ENCODE measurements around the gene SLC38A4.
"Not testable (repeated sequence)": the region's sequence is repeated elsewhere in the genome, so short reads cannot be mapped to it uniquely, and the experiment has no call there.

Gene SLC38A4

GRCh38 chr12:46775796-46776195 lies 50.0 kb downstream of the SLC38A4 start:
- no peak for DNase-seq (ENCODE audit: low read depth)

GRCh38 chr12:46774322-46774633 lies 51.5 kb downstream of the SLC38A4 start:
- DNase-seq (ENCODE audit: low read depth) = no peak

GRCh38 chr12:46773586-46774321 lies 52.0 kb downstream of the SLC38A4 start:
- DNase-seq (ENCODE audit: low read depth) = no peak

- no peak for DNase-seq (ENCODE audit: low read depth)
Observed at GRCh38 chr12:46771268-46771827, 54.4 kb downstream of the SLC38A4 start.

GRCh38 chr12:46770501-46771183 lies 55.2 kb downstream of the SLC38A4 start:
- DNase-seq (ENCODE audit: low read depth) = no peak

GRCh38 chr12:46764005-46764404 lies 61.8 kb downstream of the SLC38A4 start:
- no peak for DNase-seq (ENCODE audit: low read depth)

- DNase-seq (ENCODE audit: low read depth) = no peak
Observed at GRCh38 chr12:46763230-46763629, 62.6 kb downstream of the SLC38A4 start.

GRCh38 chr12:46754550-46754949 lies 71.2 kb downstream of the SLC38A4 start:
- no peak for DNase-seq (ENCODE audit: low read depth)

GRCh38 chr12:46752396-46752795 lies 73.4 kb downstream of the SLC38A4 start:
- no peak for DNase-seq (ENCODE audit: low read depth)

- no peak for DNase-seq (ENCODE audit: low read depth)
Observed at GRCh38 chr12:46751173-46751572, 74.6 kb downstream of the SLC38A4 start.

GRCh38 chr12:46749322-46749721 lies 76.5 kb downstream of the SLC38A4 start:
- no peak for DNase-seq (ENCODE audit: low read depth)

GRCh38 chr12:46744283-46744682 lies 81.5 kb downstream of the SLC38A4 start:
- no peak for DNase-seq (ENCODE audit: low read depth)

- no peak for DNase-seq (ENCODE audit: low read depth)
Observed at GRCh38 chr12:46743456-46743855, 82.3 kb downstream of the SLC38A4 start.

- not testable (repeated sequence) for DNase-seq (ENCODE audit: low read depth)
Observed at GRCh38 chr12:46742271-46742670, 83.5 kb downstream of the SLC38A4 start.

GRCh38 chr12:46725332-46725731 lies 100.5 kb downstream of the SLC38A4 start:
- no peak for DNase-seq (ENCODE audit: low read depth)

GRCh38 chr12:46723629-46724419 lies 102.0 kb downstream of the SLC38A4 start:
- DNase-seq (ENCODE audit: low read depth) = no peak

GRCh38 chr12:46722394-46723185 lies 103.2 kb downstream of the SLC38A4 start:
- no peak for DNase-seq (ENCODE audit: low read depth)

GRCh38 chr12:46718495-46718894 lies 107.3 kb downstream of the SLC38A4 start:
- DNase-seq (ENCODE audit: low read depth) = no peak

- DNase-seq (ENCODE audit: low read depth) = no peak
Observed at GRCh38 chr12:46717868-46718267, 107.9 kb downstream of the SLC38A4 start.

- DNase-seq (ENCODE audit: low read depth) = no peak
Observed at GRCh38 chr12:46717159-46717558, 108.6 kb downstream of the SLC38A4 start.
